H9 (cell line): ENCODE measurements around the gene HLA-C. TPM values are rescaled to one million over a fixed set of nuclear protein-coding genes. Genes with fewer than 3 reads are reported as not detected.

Experiments used
- DNase-seq: peaks from one replicate; pipeline ENCODE4 v3.0.0-alpha.2; 2017
- H2AFZ ChIP-seq: one replicate; pipeline ENCODE4 v1.6.1; 2013; ENCODE audit warnings: mild to moderate bottlenecking, low read length, control low read depth, moderate library complexity
- H2AK5ac ChIP-seq: 2 replicates; pipeline ENCODE4 v1.6.1; 2013; ENCODE audit warnings: low read length, control low read depth, mixed read lengths; ENCODE audit not compliant: insufficient read length
- H2BK120ac ChIP-seq: one replicate; pipeline ENCODE4 v1.6.1; 2013; ENCODE audit warnings: low read depth, mild to moderate bottlenecking, low read length, control low read depth, inconsistent platforms; ENCODE audit not compliant: poor library complexity, severe bottlenecking
- H2BK12ac ChIP-seq: 2 replicates; pipeline ENCODE4 v1.6.1; 2013; ENCODE audit warnings: low read length, control low read depth, mixed read lengths, low read depth; ENCODE audit not compliant: insufficient read length
- H2BK15ac ChIP-seq: 2 replicates; pipeline ENCODE4 v1.6.1; 2013; ENCODE audit warnings: low read depth, low read length, control low read depth
- H2BK20ac ChIP-seq: one replicate; pipeline ENCODE4 v1.6.1; 2013; ENCODE audit warnings: low read depth, mild to moderate bottlenecking, low read length, control low read depth, inconsistent platforms; ENCODE audit not compliant: poor library complexity, severe bottlenecking
- H2BK5ac ChIP-seq: 2 replicates; pipeline ENCODE4 v1.6.1; 2013; ENCODE audit warnings: low read length, control low read depth, mixed read lengths; ENCODE audit not compliant: insufficient read length
- H3K14ac ChIP-seq: 2 replicates; pipeline ENCODE4 v1.6.1; 2013; ENCODE audit warnings: low read length, control low read depth; ENCODE audit not compliant: insufficient read depth
- H3K18ac ChIP-seq: 2 replicates; pipeline ENCODE4 v1.6.1; 2013; ENCODE audit warnings: low read depth, mild to moderate bottlenecking, mixed read lengths, low read length, control low read depth; ENCODE audit not compliant: insufficient read length
- H3K23ac ChIP-seq: 2 replicates; pipeline ENCODE4 v1.6.1; 2013; ENCODE audit warnings: low read length, control low read depth, mixed read lengths, low read depth; ENCODE audit not compliant: insufficient read length
- H3K23me2 ChIP-seq: 2 replicates; pipeline ENCODE4 v1.6.1; 2013; ENCODE audit warnings: low read depth, mild to moderate bottlenecking, mixed read lengths, low read length, control low read depth; ENCODE audit not compliant: insufficient read length, poor library complexity, severe bottlenecking
- H3K27ac ChIP-seq: 2 replicates; pipeline ENCODE4 v1.5.1; 2013; ENCODE audit warnings: low read length, control low read depth, mixed read lengths, low read depth; ENCODE audit not compliant: insufficient read length
- H3K27me3 ChIP-seq: 2 replicates; pipeline ENCODE4 v1.6.1; 2013; ENCODE audit warnings: low read length, control low read depth, inconsistent platforms; ENCODE audit not compliant: insufficient read depth
- H3K4ac ChIP-seq: 2 replicates; pipeline ENCODE4 v1.6.1; 2013; ENCODE audit warnings: low read depth, mild to moderate bottlenecking, control low read depth, inconsistent platforms, low read length, moderate library complexity
- H3K4me1 ChIP-seq: 2 replicates; pipeline ENCODE4 v1.6.1; 2013; ENCODE audit warnings: low read length, control low read depth, inconsistent platforms; ENCODE audit not compliant: insufficient read depth
- H3K4me2 ChIP-seq: 2 replicates; pipeline ENCODE4 v1.6.1; 2013; ENCODE audit warnings: low read length, control low read depth, mixed read lengths; ENCODE audit not compliant: insufficient read length, insufficient read depth
- H3K56ac ChIP-seq: 2 replicates; pipeline ENCODE4 v1.6.1; 2013; ENCODE audit warnings: low read depth, mild to moderate bottlenecking, mixed read lengths, low read length, control low read depth; ENCODE audit not compliant: insufficient read length
- H3K79me1 ChIP-seq: 2 replicates; pipeline ENCODE4 v1.6.1; 2013; ENCODE audit warnings: low read depth, mild to moderate bottlenecking, moderate library complexity, low read length, control low read depth, inconsistent platforms; ENCODE audit not compliant: insufficient read depth, poor library complexity, severe bottlenecking
- H3K79me2 ChIP-seq: 2 replicates; pipeline ENCODE4 v1.6.1; 2013; ENCODE audit warnings: low read length, control low read depth, inconsistent platforms; ENCODE audit not compliant: insufficient read depth
- H3K9ac ChIP-seq: 2 replicates; pipeline ENCODE4 v1.6.1; 2013; ENCODE audit warnings: low read length, control low read depth, mixed read lengths; ENCODE audit not compliant: insufficient read length; ENCODE audit errors: extremely low read depth
- H3K9me3 ChIP-seq: one replicate; pipeline ENCODE4 v1.6.1; 2013; ENCODE audit warnings: low read depth, low read length, inconsistent platforms; ENCODE audit not compliant: control insufficient read depth
- H3T11ph ChIP-seq: one replicate; pipeline ENCODE4 v1.6.1; 2013; ENCODE audit warnings: mild to moderate bottlenecking, low read length, control low read depth, inconsistent platforms
- H4K20me1 ChIP-seq: one replicate; pipeline ENCODE4 v1.6.1; 2013; ENCODE audit not compliant: control insufficient read depth, insufficient read length, insufficient read depth
- H4K5ac ChIP-seq: 2 replicates; pipeline ENCODE4 v1.6.1; 2013; ENCODE audit warnings: low read depth, mild to moderate bottlenecking, mixed read lengths, low read length, control low read depth; ENCODE audit not compliant: insufficient read length
- H4K8ac ChIP-seq: replicated peaks from 2 replicates; pipeline ENCODE4 v1.6.1; 2013; ENCODE audit warnings: low read length, control low read depth, mixed read lengths, low read depth; ENCODE audit not compliant: insufficient read length
- H4K91ac ChIP-seq: 2 replicates; pipeline ENCODE4 v1.6.1; 2013; ENCODE audit warnings: low read depth, mild to moderate bottlenecking, moderate library complexity, mixed read lengths, low read length, control low read depth; ENCODE audit not compliant: insufficient read length
- H3K27ac Mint-ChIP-seq, 3 experiments: 2 replicates in 2 of 3; 3 replicates in 1 of 3; pipeline ENCODE4 v1.8.0; 2020 to 2021; ENCODE audit warnings: mixed read lengths in 3 of 3, mild to moderate bottlenecking in 1 of 3, moderate library complexity in 1 of 3
- H3K27me3 Mint-ChIP-seq: 2 replicates; pipeline ENCODE4 v1.8.0; 2021; ENCODE audit warnings: low read depth, mild to moderate bottlenecking, moderate library complexity, mixed read lengths
- H3K36me3 Mint-ChIP-seq, 3 experiments: 2 replicates in 2 of 3; 3 replicates in 1 of 3; pipeline ENCODE4 v1.8.0; 2020 to 2021; ENCODE audit warnings: low read depth in 3 of 3, mixed read lengths in 3 of 3; ENCODE audit not compliant: insufficient read depth in 1 of 3
- H3K4me1 Mint-ChIP-seq, 2 experiments: 2 replicates each; pipeline ENCODE4 v1.8.0; 2020; ENCODE audit warnings: mixed read lengths in 2 of 2
- H3K4me3 Mint-ChIP-seq, 2 experiments: 2 replicates in 1 of 2; 3 replicates in 1 of 2; pipeline ENCODE4 v1.8.0; 2020 to 2021; ENCODE audit warnings: mild to moderate bottlenecking in 2 of 2, mixed read lengths in 2 of 2, moderate library complexity in 1 of 2
- H3K9me3 Mint-ChIP-seq, 2 experiments: 2 replicates in 1 of 2; 3 replicates in 1 of 2; pipeline ENCODE4 v1.8.0; 2020; ENCODE audit warnings: mild to moderate bottlenecking in 2 of 2, mixed read lengths in 2 of 2, moderate library complexity in 1 of 2
- WGBS: extraction: QIAGEN DNeasy Blood & Tissue Kit; methylation state at CpG from one replicate; pipeline ENCODE4 v1.1.7; 2013; ENCODE audit warnings: missing lambda C conversion rate, low lambda C conversion rate, mixed read lengths; ENCODE audit not compliant: insufficient read length; ENCODE audit errors: extremely low coverage; 5-methylcytosine and 5-hydroxymethylcytosine counted together
- long read RNA-seq: library from polyadenylated mRNA; unstranded; transcript quantifications from one replicate; pipeline ENCODE4 v2.0.0, GENCODE V29; 2020
- total RNA-seq: library from RNA; stranded (reverse); gene quantifications from 2 replicates; pipeline ENCODE4 v1.2.1, GENCODE V29; 2021
- TF ChIP-seq, protein P1 (sequence below): fragments of 200-600 bp; sonication (generic); conservative IDR thresholded peaks from 3 replicates; pipeline ENCODE4 v1.8.0; 2021; ENCODE audit warnings: antibody characterized with exemption, mild to moderate bottlenecking

HLA-C gene
- 239 and 241 TPM in 2 replicates for total RNA-seq
- long read RNA-seq, transcript HLA-C-201 (8 exons, 1,536 nt): major isoform, 1,059 of 1,169 reads
- long read RNA-seq, transcript HLA-C-208 (6 exons, 1,880 nt): minor isoform, 8 of 1,169 reads
- long read RNA-seq, partial matches to known transcripts: 13 of 1,169 reads
- long read RNA-seq, other reads (novel, unspliced or antisense): 89 of 1,169 reads

DNA sequence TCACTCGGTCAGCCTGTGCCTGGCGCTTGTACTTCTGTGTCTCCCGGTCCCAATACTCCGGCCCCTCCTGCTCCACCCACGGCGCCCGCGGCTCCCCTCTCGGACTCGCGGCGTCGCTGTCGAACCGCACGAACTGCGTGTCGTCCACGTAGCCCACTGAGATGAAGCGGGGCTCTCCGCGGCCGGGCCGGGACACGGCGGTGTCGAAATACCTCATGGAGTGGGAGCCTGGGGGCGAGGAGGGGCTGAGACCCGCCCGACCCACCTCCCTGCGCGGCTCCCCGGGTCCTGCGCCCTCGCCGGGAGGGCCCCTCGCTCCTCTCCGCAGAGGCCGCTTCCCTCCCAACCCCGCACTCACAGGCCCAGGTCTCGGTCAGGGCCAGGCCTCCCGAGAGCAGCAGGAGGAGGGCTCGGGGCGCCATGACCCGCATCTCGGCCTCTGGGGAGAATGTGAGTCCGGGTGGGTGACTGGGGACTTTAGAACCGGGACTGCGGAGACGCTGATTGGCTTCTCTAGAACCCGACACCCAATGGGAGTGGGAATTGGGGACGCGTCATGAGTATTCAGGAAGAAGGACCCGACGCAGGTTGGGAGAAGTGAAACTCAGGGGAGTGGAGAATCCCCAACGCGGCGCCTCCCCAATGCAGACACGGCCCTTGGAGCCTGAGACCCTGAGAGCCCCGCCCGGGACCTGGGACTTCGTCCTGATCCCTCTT, at the start of gene HLA-C:
TSS of gene HLA-C (minus strand) at position 452 of the 717 bp plus-strand sequence. CDS start at position 431, 21 bp downstream.
- Histone ChIP-seq H2BK5ac (no peak within 1 kb of the TSS), H3K27me3 (no peaks in the 10 kb centered on the region), H4K8ac (no peak within 1 kb of the TSS), H3K56ac (no peak within 1 kb of the TSS), H2BK120ac (no peak within 1 kb of the TSS), H3T11ph (no peak within 1 kb of the TSS), H3K4ac (no peak within 1 kb of the TSS), H3K79me2 (no peaks in the 10 kb centered on the region), H3K18ac (no peak within 1 kb of the TSS), H4K20me1 (no peaks in the 10 kb centered on the region), H3K27ac (no peak within 1 kb of the TSS), H2AFZ (peak within 1 kb of the TSS; percentile 1), H4K5ac (no peak within 1 kb of the TSS), H2BK20ac (no peak within 1 kb of the TSS), H2BK15ac (no peak within 1 kb of the TSS), H4K91ac (no peak within 1 kb of the TSS), H3K79me1 (peaks cover 3% of the 10 kb centered on the region), H2BK12ac (no peak within 1 kb of the TSS), H3K14ac (peak within 1 kb of the TSS; percentile 2; the same call in 1 of the 2 replicates), H3K23me2 (peaks cover 3% of the 10 kb centered on the region), H2AK5ac (no peak within 1 kb of the TSS), H3K4me2 (peak within 1 kb of the TSS; percentile 66), H3K9ac (peak within 1 kb of the TSS; percentile 35), H3K4me1 (no peaks in the 10 kb centered on the region), H3K23ac (no peak within 1 kb of the TSS), H3K9me3 (no peaks in the 10 kb centered on the region)
- peak; percentile 93 for DNase-seq
- peak within 1 kb of the TSS; percentile 75 to 79 for H3K4me3 Mint-ChIP-seq
- peaks cover 34% of the 10 kb centered on the region for H3K27me3 Mint-ChIP-seq
- TF ChIP-seq, protein P1, sequence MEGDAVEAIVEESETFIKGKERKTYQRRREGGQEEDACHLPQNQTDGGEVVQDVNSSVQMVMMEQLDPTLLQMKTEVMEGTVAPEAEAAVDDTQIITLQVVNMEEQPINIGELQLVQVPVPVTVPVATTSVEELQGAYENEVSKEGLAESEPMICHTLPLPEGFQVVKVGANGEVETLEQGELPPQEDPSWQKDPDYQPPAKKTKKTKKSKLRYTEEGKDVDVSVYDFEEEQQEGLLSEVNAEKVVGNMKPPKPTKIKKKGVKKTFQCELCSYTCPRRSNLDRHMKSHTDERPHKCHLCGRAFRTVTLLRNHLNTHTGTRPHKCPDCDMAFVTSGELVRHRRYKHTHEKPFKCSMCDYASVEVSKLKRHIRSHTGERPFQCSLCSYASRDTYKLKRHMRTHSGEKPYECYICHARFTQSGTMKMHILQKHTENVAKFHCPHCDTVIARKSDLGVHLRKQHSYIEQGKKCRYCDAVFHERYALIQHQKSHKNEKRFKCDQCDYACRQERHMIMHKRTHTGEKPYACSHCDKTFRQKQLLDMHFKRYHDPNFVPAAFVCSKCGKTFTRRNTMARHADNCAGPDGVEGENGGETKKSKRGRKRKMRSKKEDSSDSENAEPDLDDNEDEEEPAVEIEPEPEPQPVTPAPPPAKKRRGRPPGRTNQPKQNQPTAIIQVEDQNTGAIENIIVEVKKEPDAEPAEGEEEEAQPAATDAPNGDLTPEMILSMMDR: no peak
- H3K9me3 Mint-ChIP-seq: no peaks in the 10 kb centered on the region; a peak in 1 of 5 replicates
- peaks cover 21 to 22% of the 10 kb centered on the region in 2 experiments for H3K4me1 Mint-ChIP-seq
- WGBS: no CpG with 5 or more reads among the region's 62 CpGs
- peak within 1 kb of the TSS in 2 of 3 experiments; percentile 29 to 80; a peak in 2 of 7 replicates for H3K27ac Mint-ChIP-seq
- peaks cover 29 to 30% (median 30%) of the 10 kb centered on the region in 3 experiments for H3K36me3 Mint-ChIP-seq
